HPDE6-E6E7 (cell line): ENCODE measurements around the gene AFAP1.
A peak's percentile ranks its signal among the peaks of the same experiment; 100 is the strongest.

ENCODE experiments used
- DNase-seq: peaks from one replicate; pipeline ENCODE4 v3.0.0; 2011; ENCODE audit warnings: missing footprints; ENCODE audit errors: extremely low spot score

The AFAP1 gene

DNA sequence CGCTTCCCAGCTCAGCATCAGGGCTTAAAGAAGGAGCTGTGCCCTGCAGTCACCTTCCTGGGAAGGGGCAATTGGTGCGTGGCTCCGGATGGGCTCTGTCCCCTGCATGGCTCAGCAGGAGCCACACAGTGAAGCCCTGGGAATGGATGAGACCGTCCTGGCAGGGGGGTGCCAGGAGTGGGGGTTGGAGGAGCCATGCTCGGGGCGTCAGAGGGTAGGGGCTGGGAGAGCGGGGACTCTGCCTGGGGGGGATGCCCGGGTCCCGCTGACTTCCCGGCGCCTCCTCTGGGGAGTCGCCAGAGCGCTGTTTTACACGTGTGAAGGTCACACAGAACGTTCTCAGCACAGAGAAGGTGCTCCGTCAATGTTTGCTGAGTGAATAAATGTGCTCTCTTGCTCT is 184.1 kb downstream of the AFAP1 start:
- no peak for DNase-seq

DNA sequence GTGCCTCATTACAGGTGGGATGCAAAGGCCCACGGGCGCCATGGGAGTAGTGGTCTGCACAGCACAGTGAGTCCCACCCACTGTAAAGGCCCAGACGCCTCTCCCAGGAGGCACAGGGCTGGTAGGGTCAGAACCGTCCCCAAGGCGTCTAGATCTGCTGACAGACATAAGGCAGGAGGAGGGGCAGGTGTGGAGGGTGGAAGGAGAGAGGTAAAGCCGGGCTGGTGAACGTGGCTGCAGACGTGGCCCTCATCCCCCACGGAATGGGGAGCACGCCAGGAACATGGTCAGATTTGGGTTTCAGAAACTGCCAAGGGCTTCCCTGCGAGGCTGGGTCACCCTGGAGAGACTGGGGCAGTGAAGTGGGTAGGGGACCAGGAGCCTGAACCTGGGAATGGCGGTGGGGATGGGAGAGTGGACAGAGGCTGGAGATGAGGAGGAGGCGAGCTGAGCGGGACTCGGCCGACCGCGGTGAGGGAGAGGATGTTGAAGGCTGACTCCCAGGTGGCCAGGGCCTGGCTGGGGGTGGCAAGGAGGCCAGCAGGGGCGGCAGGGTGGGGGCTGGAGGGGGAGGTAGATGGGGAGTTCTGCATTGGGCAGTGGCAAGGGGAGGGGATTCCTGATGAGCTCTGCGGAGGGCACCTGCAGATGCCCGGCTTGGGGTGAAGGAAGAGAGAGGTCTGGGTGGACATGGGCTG is 184.9 kb downstream of the AFAP1 start:
- DNase-seq: no peak

DNA sequence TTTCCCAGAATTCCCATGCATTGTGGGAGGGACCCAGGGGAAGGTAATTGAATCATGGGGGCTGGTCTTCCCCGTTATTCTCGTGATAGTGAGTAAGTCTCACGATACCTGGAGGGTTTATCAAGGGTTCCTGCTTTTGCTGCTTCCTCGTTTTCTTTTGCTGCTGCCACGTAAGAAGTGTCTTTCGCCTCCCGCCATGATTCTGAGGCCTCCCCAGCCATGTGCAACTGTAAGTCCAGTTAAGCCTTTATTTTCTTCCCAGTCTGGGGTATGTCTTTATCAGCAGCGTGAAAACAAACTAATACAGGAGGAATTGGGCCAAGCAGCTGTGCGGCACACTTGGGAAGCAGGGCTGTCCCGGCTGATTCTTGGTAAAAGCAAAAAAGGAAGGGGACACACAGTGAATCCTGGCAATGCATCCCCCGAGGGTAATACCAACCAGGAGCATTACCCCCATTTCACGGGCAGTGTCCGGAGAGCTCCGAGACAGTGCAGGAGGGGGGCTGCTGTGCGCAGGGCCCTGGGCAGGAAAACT is 185.7 kb downstream of the AFAP1 start:
- DNase-seq: no peak

DNA sequence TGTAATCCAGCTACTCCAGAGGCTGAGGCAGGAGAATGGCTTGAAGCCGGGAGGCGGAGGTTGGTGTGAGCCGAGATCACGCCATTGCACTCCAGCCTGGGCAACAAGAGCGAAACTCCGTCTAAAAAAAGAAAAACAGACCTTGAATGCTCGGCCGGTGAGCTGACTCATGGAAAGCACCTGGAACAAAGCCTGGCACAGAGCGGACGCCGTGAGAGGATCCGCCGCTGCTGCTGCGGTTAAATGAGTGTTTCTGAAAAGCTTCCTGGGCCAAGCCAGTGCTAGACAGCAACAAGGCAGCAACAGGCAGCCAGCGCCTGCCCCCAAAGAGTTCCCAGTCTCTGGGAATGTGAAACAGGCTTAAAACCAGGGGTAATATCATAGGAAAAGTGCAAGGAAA is 186.4 kb downstream of the AFAP1 start:
- peak; percentile 67 for DNase-seq

DNA sequence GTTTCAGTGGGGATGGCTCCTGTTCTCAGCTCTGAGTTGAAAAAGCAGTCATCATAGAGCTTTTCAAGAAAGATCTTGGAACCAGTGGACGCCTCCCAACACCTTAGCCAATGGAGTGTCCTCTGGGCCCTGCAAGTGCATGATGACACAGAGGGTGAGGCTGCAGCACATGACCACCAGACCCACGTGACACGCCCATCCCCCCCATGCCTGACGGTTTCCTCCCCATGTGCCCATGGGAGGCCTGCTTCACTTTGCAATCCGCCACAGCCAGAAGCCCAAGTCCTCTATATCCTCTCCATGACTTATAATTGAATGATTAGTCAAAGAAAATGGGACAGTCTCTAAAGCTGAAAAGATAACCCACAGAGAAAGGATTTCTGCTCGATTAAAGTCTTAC is 187.0 kb downstream of the AFAP1 start:
- DNase-seq: no peak

DNA sequence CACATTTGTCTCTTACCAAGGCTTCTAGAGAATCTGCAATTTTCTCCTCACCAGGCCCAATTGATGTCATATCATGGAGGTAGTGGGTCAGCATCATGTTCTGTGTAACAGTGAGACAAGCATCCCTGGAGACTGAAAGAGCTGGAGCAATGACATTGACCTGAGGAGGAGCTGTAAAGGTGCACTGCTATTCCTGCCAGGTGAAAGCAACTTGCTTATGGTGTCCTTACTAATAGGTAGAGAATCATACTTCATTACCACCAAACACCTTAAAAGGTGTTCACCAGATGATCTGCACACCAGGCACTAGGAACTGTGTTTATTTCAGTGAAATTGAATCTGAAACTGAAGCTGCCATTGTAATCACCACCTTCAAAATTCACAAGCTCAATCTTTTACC is 188.7 kb downstream of the AFAP1 start:
- DNase-seq: no peak

DNA sequence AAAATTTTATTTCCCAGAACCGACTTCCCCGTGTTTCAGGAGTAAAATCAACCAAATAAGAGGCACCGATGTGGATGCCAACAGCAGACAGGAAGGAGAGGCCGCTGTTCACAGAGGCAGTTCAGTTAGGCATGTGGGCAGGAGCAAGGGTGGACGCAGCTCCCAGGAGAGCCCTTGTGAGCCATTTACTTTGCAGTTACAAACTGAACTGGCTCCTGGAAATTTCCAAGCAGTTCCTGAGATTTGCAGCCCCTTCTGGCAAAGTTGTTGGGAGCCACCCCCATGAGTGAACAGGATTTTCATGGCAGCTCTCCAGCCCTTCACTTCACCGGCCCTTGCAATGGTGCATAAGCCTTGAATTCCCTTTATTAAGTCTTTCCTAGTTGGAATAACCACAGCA is 189.1 kb downstream of the AFAP1 start:
- DNase-seq: no peak

DNA sequence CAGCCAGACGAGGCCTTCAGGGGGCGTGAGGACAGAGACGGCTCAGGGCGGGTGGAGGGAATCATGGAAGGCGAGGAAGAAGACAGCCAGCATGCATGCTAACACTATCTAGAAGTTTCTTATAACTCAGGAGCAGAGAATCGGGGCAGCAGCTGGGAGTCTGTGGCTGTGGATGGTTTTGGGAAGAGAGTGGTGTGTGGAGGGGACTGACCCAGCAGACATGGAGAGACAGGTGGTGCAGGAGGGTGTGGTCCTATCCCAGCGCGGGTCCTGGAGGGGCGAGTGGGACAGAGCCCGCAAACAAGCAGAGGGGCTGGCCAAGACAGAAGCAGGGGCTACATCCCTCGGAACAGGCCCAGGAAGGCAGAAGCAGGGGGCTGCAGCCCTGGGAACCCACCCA is 192.1 kb downstream of the AFAP1 start:
- DNase-seq: no peak

DNA sequence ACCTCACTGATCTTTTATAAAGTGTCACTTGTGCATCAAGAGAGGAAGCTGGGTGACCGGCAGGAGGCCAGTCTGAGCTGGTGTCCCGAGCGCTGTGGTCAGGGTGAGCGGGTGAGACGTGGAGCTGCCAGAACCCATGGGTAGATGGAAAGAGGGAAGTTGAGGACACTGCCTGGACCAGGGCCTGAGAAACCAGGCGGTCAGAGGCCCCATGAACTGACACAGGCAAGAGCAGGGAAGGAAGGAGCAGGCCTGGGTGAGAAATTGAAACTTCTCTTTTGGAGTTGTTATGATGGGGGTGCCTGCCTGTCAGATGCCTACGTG is 192.6 kb downstream of the AFAP1 start:
- DNase-seq: no peak

DNA sequence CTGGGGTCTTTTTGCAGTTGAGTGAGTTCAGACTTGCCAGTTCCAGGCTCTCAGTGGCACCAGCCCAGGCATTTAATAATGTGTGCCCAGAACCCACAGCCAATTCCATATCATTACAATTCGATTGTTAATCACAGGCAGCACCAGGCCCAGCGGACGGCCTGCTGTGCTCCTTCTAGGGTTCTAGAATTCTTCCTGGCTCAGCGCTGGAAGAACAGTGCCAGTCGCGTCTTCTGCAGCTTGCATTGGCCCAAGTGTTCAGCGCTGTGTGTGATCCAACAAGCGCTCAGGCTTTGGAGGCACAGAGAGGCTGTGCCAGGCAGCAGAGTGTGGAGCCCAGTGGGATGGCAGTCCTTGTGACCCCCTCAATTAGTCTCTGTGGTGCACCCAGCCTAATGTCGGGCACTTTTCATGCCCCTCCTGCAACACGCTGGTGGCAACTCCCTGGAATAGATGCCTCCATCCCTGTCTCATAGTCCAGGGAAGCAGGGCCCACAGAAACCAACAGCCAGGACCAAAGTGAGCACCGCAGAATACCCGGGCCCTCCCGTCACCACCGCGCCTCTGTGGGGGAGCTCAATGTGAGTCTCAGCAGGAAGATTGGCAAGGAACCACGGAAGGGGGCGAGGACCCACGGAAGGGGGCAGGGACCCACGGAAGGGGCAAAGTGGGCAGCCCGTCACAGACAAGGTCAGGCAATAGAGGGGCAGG is 193.2 kb downstream of the AFAP1 start:
- DNase-seq: no peak

DNA sequence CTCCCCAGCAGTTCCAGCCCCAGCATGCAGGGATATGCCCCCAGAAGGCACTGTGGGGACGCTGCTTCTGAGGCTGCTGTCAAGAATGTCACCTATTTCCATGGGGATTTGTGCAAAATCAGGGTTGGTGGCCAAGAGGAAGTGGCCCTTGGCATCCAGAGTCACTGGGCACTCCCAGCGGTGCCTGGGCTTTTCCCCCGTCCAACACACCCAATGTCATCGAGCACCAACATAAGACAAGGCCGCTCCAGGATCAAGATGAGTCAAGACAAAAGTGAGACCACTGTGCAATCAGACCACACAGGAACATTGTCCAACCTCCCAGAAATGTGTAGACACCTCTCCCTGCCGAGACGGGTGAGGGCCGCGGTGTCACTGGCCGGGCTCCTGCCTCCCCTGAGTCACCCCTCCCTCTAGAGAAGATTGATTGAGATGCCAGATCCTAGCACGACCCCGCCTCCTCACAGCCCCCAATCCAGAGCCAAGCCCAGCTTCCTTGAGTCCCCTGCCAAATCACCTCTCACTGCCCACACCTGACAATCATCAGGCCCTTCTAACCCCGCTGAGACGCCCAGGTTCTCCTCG is 194.3 kb downstream of the AFAP1 start:
- no peak for DNase-seq

DNA sequence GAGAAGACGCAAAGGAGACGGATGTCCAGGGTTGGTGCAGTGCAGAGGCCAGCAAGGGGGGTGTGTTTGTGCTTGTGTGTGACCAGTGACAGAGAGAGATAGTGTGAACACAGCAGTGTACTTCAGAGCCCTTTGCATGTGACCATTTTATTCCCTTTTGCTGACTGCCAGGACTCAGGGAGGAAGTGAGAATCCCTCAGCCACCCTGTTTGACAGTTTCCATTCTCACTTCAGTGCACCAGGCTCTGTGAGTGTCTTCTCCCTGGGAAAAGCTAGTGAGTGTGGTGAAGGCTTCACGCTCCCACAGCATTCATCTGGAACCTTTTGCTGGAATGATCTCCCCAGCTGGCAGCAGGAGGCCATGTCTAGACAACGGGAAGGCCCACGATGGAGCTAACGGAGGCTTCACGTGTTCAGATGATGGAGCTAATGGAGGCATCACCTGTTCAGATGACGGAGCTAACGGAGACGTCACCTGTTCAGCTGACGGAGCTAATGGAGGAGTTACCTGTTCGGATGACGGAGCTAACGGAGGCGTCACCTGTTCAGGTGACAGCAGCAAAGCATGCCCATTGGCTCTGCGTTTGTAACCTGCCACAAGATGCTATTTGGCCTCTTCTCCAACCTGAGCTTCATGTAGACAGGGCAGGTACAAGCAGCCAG is 195.4 kb downstream of the AFAP1 start:
- DNase-seq: no peak

DNA sequence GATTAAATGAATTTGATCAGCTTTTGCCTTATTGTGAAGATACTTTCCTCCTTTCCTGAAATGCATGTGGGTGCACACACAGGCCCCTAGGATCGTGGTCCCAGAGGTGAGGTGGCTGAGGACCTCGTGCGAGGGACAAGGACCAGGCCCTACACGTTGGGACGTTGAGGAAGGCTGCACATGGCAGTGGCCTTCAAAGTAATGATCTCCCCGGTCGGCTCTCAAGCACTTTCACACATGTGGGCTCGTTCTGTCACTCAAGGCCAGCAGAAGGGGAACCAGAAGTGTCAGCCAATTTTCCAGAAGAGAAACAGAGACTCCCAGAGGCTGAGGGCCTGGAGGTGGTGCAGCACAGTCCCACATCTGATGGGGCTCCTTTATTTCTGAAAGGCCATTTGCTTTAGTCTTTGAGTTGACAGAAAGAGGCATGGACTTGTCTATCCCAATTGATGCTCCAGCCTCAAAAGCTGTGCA is 196.8 kb downstream of the AFAP1 start:
- DNase-seq: no peak

DNA sequence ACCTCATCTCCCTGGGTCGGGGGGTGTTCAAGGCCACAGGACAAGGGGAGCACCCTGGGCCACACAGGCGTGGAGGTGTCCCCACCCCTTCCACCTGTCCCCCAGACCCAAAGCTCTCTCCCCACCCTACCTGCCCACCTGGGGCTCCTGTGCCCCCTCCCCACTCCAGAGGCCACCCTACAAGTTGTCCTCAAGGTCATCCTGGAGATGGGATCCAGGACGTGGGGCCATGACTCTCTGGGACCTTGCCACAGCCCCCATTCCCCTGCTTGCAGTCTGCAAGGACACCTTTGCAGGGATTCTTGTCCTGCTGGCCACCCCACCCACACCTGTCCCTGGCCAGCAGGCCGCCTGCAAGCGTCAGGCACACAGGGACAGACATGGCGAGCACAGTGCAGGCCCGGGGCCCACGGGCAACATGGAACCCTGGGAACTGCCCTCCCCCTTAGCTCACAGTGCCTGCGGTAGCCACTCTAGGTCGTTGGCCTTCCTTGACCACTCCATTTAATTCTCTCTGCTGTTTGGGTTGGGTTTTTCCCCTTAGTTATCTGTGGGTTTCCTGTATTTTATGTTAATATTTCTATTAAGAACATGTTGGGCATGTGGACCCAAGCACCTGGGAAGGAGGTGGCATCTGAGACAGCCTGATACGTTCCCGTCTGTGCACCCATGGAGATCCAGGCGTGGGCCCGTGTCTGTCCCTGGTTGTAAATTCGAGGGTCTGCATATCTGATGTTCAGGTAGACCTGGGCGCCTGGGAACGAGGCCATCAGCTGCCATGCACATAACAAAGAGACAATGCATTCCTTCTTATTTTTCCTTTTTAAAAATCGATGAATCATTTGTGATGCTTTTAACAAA is 197.5 kb downstream of the AFAP1 start:
- no peak for DNase-seq

DNA sequence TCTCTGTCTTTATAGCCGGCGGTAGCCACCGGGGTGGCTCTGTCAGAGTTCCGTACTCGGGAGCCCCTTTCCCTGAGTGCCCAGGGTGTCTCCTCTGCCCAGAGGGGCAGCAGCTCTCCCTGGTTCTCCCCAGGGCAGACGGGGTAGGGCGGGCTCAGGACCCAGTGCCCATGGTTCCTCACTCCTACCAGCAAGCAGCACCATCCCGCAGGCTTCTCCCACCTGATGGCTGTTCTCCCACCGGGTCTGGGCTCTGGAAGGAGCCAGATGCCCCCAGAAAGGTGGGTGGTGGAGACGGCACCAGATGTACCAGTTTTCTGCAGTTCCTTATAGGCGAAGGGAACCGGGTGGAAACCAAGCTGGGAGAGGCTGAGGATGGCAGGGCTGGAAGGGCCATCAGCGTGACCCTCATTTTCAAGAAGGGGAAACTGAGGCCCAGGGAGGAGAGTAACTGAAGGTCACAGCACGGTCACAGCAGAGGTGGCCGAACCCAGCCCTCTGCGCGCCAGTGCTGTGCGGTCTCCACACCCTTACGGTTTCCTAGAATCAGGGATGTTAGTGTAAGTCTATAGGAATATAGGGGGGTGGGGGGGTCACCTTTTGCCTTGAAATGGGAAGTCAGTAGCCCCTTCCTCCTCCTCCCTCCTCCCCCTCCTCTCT is 198.7 kb downstream of the AFAP1 start:
- DNase-seq: no peak

DNA sequence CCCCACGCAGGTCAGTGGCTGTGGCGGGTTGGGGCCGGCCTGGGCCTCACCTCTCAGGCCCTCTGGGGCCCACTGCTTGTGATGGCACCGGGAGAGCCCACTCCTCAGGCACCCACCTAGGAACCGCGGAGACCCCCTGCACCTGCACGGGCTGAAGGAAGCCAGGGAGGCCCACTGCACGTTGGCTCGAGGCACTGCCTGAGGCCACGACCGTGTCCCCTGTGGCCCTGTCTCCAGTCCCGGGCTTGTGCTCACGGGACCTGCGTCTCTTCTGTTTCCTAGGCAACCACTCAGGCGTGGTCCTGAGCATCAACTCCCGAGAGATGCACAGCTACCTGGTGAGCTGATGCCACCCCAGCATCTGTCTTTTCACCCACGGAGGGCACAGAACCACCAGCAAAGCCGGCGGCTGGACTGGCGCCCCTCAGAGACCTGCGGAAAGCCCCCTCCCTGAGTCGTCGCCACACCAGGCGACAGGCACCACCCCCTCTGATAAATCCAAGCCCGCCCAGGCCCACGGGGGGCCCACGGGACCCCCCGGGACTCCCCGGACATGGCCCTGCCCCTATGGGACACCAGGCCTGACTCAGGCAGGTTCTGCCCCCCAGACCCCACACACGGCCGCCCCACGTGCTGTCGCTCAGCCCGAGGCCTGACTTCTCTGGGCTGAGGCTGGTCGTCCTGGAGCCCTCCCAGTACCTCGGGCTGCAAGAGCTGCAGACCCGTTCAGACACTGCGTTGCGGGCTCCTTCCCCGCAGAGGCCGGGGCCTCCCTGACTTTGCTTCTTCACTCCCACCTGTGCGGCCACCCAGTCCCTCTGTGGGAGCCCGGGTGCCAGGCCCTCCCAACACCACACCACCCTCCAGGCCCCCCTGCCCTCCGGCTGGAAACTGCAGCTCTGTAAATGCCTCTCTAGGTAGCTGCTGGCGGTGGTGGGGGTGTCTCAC is 199.5 kb downstream of the AFAP1 start:
- no peak for DNase-seq

DNA sequence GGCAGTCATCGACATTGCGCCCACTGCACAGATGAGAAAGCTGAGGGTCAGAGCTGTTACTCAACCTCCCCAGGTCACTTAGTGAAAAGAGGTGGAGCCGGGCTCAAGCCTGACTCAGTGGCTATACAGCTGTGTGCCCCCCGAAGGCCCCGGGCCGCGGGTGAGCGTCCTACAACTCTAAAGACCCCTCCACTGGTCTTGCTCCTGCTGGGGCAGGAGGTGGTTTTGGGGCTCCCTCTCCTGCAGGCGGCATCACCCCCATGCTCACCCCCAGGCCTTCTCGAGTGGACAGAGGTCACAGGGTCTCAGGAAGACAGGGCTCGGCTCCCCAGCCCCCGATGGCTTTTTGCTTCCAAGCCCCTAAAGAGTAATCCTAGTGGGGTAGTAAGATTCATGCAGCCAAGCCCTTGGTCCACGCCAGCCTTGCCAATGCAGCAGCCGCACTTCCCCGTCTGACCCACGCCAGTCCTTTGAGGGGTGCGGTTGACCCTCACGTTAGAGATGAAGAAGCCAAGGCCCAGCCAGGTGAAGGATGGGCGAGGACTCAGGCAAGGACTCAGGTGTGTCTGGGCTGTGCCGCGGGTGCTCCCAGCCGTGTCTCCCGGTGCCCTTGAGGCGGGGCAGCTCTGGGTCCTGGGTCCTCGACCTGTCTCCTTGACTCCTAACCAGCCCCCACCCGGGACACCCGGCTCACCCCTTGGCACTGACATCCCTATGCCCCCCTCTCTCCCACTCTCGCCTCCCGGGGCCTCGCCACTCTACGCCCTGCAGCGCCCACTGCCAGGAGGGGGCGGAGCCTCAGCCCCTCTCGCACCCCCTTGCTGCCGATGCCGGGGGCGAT is 200.4 kb downstream of the AFAP1 start:
- no peak for DNase-seq

DNA sequence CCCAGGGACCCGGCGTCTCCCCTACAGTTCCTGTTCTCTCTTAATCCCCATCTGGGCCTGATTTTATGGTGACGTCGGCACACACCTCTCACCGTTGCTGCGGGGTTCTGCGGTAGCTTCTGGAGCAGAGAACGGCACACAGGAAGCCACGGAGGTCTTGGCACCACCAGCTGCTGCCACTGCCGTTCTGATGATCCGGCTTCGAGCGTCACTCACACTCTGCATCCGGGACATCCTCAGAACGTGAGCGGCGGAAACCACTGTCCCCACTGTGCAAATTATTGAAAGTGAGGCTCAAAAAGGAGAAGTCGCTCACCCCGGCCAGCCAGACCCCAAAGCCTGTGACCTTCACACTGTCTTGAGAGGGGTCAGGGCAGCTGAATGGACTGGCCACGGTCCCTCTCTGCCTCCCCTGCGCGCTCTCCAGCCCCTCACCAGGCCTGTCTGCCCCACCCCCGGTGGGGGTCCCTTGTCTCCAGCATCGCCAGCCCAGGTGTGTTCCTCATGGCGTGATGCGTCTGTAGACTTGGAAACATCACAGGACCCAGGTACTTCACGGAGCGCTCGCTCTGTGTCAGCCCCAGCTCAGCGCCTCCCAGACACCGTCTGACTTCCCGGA is 201.1 kb downstream of the AFAP1 start:
- DNase-seq: no peak
